A673 (cell line): ENCODE data around the gene FARP2. TPM values are rescaled to one million over a fixed set of nuclear protein-coding genes. Genes with fewer than 3 reads are reported as not detected.

Experiments used
- BruUV-seq: library from RNA; stranded (reverse); fragments of 400-500 nt; replicated peaks from 2 replicates; lab custom pipeline; 2021; lab: Mats Ljungman, UMichigan
- CTCF ChIA-PET: fragments of 300-600 bp; sonication (Branson Sonifier 250); formaldehyde crosslinking; loops from one replicate; lab custom pipeline; 2022; ENCODE audit warnings: antibody characterized with exemption; lab: Charles Lee
- POLR2A ChIA-PET: fragments of 300-600 bp; sonication (Branson Sonifier 250); formaldehyde crosslinking; loops from one replicate; lab custom pipeline; 2022; ENCODE audit warnings: antibody characterized with exemption; ENCODE audit not compliant: low non-redundant PET; lab: Charles Lee
- DNase-seq: peaks from one replicate; pipeline ENCODE4 v3.0.0-alpha.2; 2015; ENCODE audit warnings: low spot score
- H3K27ac ChIP-seq: fragments of 200-600 bp; sonication (generic); 2 replicates; pipeline ENCODE4 v1.5.1; 2016; ENCODE audit warnings: mixed run types, low read depth, mild to moderate bottlenecking, mixed read lengths, antibody characterized with exemption, low read length; ENCODE audit not compliant: poor library complexity, severe bottlenecking
- H3K27me3 ChIP-seq: fragments of 200-600 bp; sonication (generic); replicated peaks from 2 replicates; pipeline ENCODE4 v1.6.1; 2017; ENCODE audit warnings: mixed run types, low read depth, mild to moderate bottlenecking, mixed read lengths, antibody characterized with exemption, low read length; ENCODE audit not compliant: insufficient read depth, poor library complexity
- H3K36me3 ChIP-seq: fragments of 200-600 bp; sonication (generic); 2 replicates; pipeline ENCODE4 v1.6.1; 2016; ENCODE audit warnings: mixed run types, mild to moderate bottlenecking, mixed read lengths, antibody characterized with exemption, low read length; ENCODE audit not compliant: insufficient read depth, poor library complexity, severe bottlenecking
- H3K4me1 ChIP-seq: fragments of 200-600 bp; sonication (generic); 2 replicates; pipeline ENCODE4 v1.6.1; 2017; ENCODE audit warnings: mixed run types, mild to moderate bottlenecking, mixed read lengths, antibody characterized with exemption, low read length; ENCODE audit not compliant: insufficient read depth, poor library complexity, severe bottlenecking
- H3K4me3 ChIP-seq: fragments of 200-600 bp; sonication (generic); 2 replicates; pipeline ENCODE4 v1.5.1; 2016; ENCODE audit warnings: low read depth, mixed run types, mild to moderate bottlenecking, mixed read lengths, low read length; ENCODE audit not compliant: poor library complexity, severe bottlenecking
- H3K9me3 ChIP-seq: fragments of 200-600 bp; sonication (generic); 2 replicates; pipeline ENCODE4 v1.6.1; 2016; ENCODE audit warnings: mixed run types, low read depth, mild to moderate bottlenecking, mixed read lengths, antibody characterized with exemption, low read length; ENCODE audit not compliant: poor library complexity, severe bottlenecking
- EZH2 ChIP-seq: fragments of 200-600 bp; sonication (generic); IDR thresholded peaks from 2 replicates; pipeline ENCODE4 v1.6.1; 2017; ENCODE audit warnings: borderline replicate concordance, low read depth, mild to moderate bottlenecking, mixed read lengths, antibody characterized with exemption, low read length; ENCODE audit not compliant: poor library complexity, severe bottlenecking
- intact Hi-C: fragments of 100-400 bp; cut with micrococcal nuclease; formaldehyde crosslinking; loops from one replicate; pipeline ENCODE4 v1.10.0; 2022; ENCODE audit not compliant: unreplicated experiment
- total RNA-seq: library from RNA; stranded (reverse); gene quantifications from 2 replicates; pipeline ENCODE4 v1.2.3, GENCODE V29; 2021
- TF ChIP-seq, protein P1 (sequence below): fragments of 300-800, 200-600 bp; sonication (generic); conservative IDR thresholded peaks from 2 replicates; pipeline ENCODE4 v1.5.1; 2017; ENCODE audit warnings: low read depth, mild to moderate bottlenecking, antibody characterized with exemption, low read length, moderate library complexity, mixed read lengths

The FARP2 gene
- total RNA-seq, 1 experiment from 2014 or later = 53.3 TPM

DNA sequence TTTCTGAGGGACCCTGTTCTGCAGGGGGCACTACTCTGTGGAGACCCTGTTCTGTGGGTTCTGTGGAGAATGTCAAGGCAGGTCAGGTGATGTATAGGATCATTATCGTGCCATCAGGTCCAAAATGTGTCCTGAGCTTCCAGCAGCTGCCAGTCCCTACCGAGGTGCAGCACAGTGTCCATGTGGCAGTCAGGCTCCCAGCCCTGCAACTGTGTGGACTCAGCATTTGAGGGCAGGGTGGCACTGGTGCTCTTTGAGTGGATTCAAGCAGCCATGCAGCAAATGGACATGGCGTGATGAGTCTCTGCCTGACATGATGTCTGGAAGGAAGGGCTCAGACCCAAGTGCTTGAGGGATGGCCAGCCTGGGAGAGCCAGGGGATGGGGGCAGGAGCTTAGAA is 117.3 kb downstream of the FARP2 start:
- no peak overlapping the region for H3K4me3 ChIP-seq
- ChIA-PET POLR2A (no interaction called here), CTCF (no interaction called here)
- H3K27ac ChIP-seq = no peak overlapping the region
- no peaks in the 10 kb centered on the region for H3K4me1 ChIP-seq
- DNase-seq = no peak
- no peaks in the 10 kb centered on the region for H3K9me3 ChIP-seq
- H3K36me3 ChIP-seq = no peaks in the 10 kb centered on the region
- no peak for TF ChIP-seq EZH2
- TF ChIP-seq, protein P1, sequence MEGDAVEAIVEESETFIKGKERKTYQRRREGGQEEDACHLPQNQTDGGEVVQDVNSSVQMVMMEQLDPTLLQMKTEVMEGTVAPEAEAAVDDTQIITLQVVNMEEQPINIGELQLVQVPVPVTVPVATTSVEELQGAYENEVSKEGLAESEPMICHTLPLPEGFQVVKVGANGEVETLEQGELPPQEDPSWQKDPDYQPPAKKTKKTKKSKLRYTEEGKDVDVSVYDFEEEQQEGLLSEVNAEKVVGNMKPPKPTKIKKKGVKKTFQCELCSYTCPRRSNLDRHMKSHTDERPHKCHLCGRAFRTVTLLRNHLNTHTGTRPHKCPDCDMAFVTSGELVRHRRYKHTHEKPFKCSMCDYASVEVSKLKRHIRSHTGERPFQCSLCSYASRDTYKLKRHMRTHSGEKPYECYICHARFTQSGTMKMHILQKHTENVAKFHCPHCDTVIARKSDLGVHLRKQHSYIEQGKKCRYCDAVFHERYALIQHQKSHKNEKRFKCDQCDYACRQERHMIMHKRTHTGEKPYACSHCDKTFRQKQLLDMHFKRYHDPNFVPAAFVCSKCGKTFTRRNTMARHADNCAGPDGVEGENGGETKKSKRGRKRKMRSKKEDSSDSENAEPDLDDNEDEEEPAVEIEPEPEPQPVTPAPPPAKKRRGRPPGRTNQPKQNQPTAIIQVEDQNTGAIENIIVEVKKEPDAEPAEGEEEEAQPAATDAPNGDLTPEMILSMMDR = no peak
- H3K27me3 ChIP-seq = no peaks in the 10 kb centered on the region
- intact Hi-C loops = no loop called here
- BruUV-seq = no TSS peak

DNA sequence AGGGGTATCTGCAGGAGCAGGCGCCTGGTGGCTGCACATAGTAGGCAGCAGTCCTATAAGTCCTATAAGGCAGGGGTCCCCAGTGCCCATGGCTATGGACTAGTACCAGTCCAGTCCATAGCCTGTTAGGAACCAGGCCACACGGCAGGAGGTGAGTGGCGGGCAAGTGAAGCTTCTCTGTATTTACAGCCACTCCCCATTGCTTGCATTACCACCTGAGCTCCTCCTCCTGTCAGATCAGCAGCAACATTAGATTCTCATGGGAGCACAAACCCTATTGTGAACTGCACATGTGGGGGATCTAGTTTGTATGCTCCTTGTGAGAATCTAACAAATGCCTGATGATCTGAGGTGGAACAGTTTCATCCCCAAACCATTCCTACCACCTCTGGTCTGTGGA is 119.2 kb downstream of the FARP2 start:
- no peak for TF ChIP-seq EZH2
- DNase-seq = no peak
- Histone ChIP-seq H3K9me3 (no peaks in the 10 kb centered on the region), H3K27me3 (no peaks in the 10 kb centered on the region), H3K4me3 (no peak overlapping the region), H3K36me3 (no peaks in the 10 kb centered on the region), H3K4me1 (no peaks in the 10 kb centered on the region), H3K27ac (no peak overlapping the region)
- intact Hi-C loops = no loop called here
- ChIA-PET CTCF (no interaction called here), POLR2A (no interaction called here)
- BruUV-seq = no TSS peak

- POLR2A ChIA-PET = no interaction called here
- no peak for DNase-seq
- intact Hi-C loops = no loop called here
- Histone ChIP-seq H3K4me1 (no peaks in the 10 kb centered on the region), H3K4me3 (no peak overlapping the region), H3K27ac (no peak overlapping the region), H3K27me3 (no peaks in the 10 kb centered on the region), H3K9me3 (no peaks in the 10 kb centered on the region), H3K36me3 (no peaks in the 10 kb centered on the region)
- TF ChIP-seq, protein P1 = no peak
- TF ChIP-seq EZH2 = no peak
- no TSS peak for BruUV-seq
- CTCF ChIA-PET = interaction anchor here (0.6 kb wide), 1 partner anchor 56 kb away, joined by 6 read pairs; no protein-coding TSS in a partner anchor
Observed at GRCh38 chr2:241478166-241478565, 122.1 kb downstream of the FARP2 start.

- Histone ChIP-seq H3K36me3 (no peaks in the 10 kb centered on the region), H3K4me1 (no peaks in the 10 kb centered on the region), H3K4me3 (no peak overlapping the region), H3K27me3 (no peaks in the 10 kb centered on the region), H3K9me3 (no peaks in the 10 kb centered on the region), H3K27ac (no peak overlapping the region)
- POLR2A ChIA-PET = no interaction called here
- no peak for DNase-seq
- TF ChIP-seq EZH2 = no peak
- TF ChIP-seq, protein P1 = no peak
- BruUV-seq = no TSS peak
- CTCF ChIA-PET = no interaction called here
- intact Hi-C loops = no loop called here
Observed at GRCh38 chr2:241479026-241479898, 123.2 kb downstream of the FARP2 start.
